Measurements from ENCODE around the gene MROH2B.

The MROH2B gene

GRCh38 chr5:40984884-40985283 is 86.3 kb downstream of the MROH2B start:
- no peak overlapping the region for H3K27ac ChIP-seq
- H3K4me3 ChIP-seq: no peak overlapping the region
- DNase-seq: no peak

GRCh38 chr5:40983781-40984180 is 87.4 kb downstream of the MROH2B start:
- H3K4me3 ChIP-seq: no peak overlapping the region

More at GRCh38 chr5:40984884-40985283, 86.3 kb downstream of the MROH2B start:
- peaks cover 0 to 7% (median under 1%) of the 10 kb centered on the region in 4 donors for H3K4me1 ChIP-seq
- H3K9me3 ChIP-seq: no peaks in the 10 kb centered on the region
- peaks cover 0 to 3% of the 10 kb centered on the region in 2 donors for H3K27me3 ChIP-seq
- intact Hi-C loops (cut with DNase I; ENCODE audit: low total_unique reads): no loop called here
- no peak for TF ChIP-seq CTCF (IDR thresholded peaks at IDR 0.05)
- H3K36me3 ChIP-seq: no peaks in the 10 kb centered on the region

GRCh38 chr5:40981420-40981819 is 89.7 kb downstream of the MROH2B start:
- DNase-seq: no peak

More at GRCh38 chr5:40983781-40984180, 87.4 kb downstream of the MROH2B start:
- no peak for DNase-seq
- Histone ChIP-seq H3K9me3 (no peaks in the 10 kb centered on the region), H3K27ac (no peak overlapping the region), H3K4me1 (no peaks in the 10 kb centered on the region), H3K27me3 (peaks cover 0 to 3% of the 10 kb centered on the region in 2 donors), H3K36me3 (no peaks in the 10 kb centered on the region)
- no peak for TF ChIP-seq CTCF (IDR thresholded peaks at IDR 0.05)
- intact Hi-C loops (cut with DNase I; ENCODE audit: low total_unique reads): no loop called here

GRCh38 chr5:40976836-40977235 is 94.3 kb downstream of the MROH2B start:
- Histone ChIP-seq H3K27me3 (peaks cover 0 to 3% of the 10 kb centered on the region in 2 donors), H3K9me3 (no peaks in the 10 kb centered on the region), H3K36me3 (no peaks in the 10 kb centered on the region), H3K4me1 (no peaks in the 10 kb centered on the region), H3K4me3 (no peak overlapping the region), H3K27ac (no peak overlapping the region)
- no peak for TF ChIP-seq CTCF (IDR thresholded peaks at IDR 0.05)
- intact Hi-C loops (cut with DNase I; ENCODE audit: low total_unique reads): no loop called here
- no peak for DNase-seq

More at GRCh38 chr5:40981420-40981819, 89.7 kb downstream of the MROH2B start:
- Histone ChIP-seq H3K27me3 (peaks cover 0 to 3% of the 10 kb centered on the region in 2 donors), H3K9me3 (no peaks in the 10 kb centered on the region), H3K4me1 (no peaks in the 10 kb centered on the region), H3K27ac (no peak overlapping the region), H3K36me3 (no peaks in the 10 kb centered on the region), H3K4me3 (no peak overlapping the region)
- intact Hi-C loops (cut with DNase I; ENCODE audit: low total_unique reads): no loop called here
- TF ChIP-seq CTCF (IDR thresholded peaks at IDR 0.05): no peak

GRCh38 chr5:40976041-40976440 is 95.1 kb downstream of the MROH2B start:
- no peaks in the 10 kb centered on the region for H3K36me3 ChIP-seq
- DNase-seq: no peak

More at GRCh38 chr5:40976041-40976440, 95.1 kb downstream of the MROH2B start:
- Histone ChIP-seq H3K27me3 (no peaks in the 10 kb centered on the region), H3K27ac (no peak overlapping the region), H3K9me3 (no peaks in the 10 kb centered on the region), H3K4me1 (no peaks in the 10 kb centered on the region), H3K4me3 (no peak overlapping the region)
- no peak for TF ChIP-seq CTCF (IDR thresholded peaks at IDR 0.05)
- intact Hi-C loops (cut with DNase I; ENCODE audit: low total_unique reads): no loop called here
